GM19397 (cell line): ENCODE measurements around the gene LAMC1.
"Not testable (repeated sequence)": the region's sequence is repeated elsewhere in the genome, so short reads cannot be mapped to it uniquely, and the experiment has no call there.

ENCODE experiments used
- ATAC-seq: cut with Tn5 transposase; IDR thresholded peaks from one replicate; pipeline ENCODE4 v1.9.1; 2021; ENCODE audit warnings: mild to moderate bottlenecking, moderate library complexity; ENCODE audit not compliant: unreplicated experiment

LAMC1 gene

DNA sequence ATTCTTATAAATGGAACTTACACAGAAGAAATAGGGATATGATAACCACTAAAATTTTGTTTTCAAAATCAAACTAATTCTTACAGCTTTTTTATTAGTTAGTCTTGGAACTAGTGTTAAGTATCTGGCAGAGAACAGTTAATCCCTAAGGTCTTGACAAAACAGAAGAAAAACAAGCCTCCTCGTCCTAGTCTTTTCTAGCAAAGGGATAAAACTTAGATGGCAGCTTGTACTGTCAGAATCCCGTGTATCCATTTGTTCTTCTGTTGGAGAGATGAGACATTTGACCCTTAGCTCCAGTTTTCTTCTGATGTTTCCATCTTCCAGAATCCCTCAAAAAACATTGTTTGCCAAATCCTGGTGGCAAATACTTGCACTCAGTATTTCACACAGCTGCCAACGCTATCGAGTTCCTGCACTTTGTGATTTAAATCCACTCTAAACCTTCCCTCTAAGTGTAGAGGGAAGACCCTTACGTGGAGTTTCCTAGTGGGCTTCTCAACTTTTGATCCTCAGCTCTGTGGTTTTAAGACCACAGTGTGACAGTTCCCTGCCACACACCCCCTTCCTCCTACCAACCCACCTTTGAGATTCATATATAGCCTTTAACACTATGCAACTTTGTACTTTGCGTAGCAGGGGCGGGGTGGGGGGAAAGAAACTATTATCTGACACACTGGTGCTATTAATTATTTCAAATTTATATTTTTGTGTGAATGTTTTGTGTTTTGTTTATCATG lies 120.5 kb downstream of the LAMC1 start:
- ATAC-seq, result no peak

DNA sequence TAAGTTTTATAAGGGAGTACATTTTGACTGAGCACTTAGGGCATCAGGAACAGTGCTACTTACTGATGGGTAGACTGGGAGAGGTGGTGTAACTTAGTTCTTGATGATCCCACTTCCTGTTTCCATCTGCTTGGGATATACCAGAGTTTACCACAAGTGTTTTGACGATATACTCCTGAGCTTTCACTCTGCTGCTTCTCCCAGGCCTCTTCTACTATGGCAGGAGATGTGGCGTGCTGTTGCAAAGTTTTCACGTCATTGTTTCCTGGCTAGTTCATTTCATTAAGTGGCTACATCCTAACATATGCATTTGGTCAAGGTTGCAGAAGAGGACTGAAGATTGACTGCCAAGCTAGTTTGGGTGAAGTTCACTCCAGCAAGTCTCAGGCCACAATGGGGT lies 121.5 kb downstream of the LAMC1 start:
- ATAC-seq, result no peak

DNA sequence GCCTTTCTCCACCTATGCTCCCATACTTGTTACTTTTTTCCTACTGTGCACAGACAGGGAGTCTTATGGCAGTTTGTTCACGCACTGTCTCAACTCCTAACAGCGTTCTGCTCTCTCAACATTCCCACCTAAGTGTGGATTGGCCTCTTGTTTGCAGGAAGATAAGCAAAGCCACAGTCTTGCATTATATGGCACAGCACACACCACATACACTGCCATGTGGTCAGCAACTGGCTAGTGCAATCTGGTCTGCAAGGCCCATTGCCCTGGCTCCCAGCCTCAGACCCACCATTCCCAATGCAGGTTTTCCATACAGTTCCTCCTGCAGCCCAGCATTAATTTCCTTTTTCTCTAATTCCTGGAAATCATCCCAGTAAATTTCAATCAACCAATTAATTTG lies 124.5 kb downstream of the LAMC1 start:
- no peak for ATAC-seq

DNA sequence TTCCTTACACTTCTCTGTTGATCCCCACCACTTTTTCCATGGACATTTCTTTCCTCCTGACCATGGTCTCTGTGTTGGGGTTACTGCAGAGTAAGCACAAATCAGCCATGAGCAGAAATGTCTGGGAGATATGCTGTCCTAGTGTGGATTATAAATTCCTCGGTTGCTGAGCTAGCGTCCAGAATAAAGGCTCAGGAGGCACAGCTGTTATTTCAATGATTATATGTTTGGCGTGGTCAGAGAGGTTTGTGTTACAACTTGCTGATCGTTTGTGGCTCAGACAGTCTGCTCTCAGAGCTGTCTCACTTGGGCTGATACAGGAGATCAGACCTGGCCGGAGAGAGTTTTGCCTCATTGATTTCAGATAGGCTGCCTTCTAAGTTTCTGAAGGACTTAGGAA lies 125.4 kb downstream of the LAMC1 start:
- no peak for ATAC-seq

DNA sequence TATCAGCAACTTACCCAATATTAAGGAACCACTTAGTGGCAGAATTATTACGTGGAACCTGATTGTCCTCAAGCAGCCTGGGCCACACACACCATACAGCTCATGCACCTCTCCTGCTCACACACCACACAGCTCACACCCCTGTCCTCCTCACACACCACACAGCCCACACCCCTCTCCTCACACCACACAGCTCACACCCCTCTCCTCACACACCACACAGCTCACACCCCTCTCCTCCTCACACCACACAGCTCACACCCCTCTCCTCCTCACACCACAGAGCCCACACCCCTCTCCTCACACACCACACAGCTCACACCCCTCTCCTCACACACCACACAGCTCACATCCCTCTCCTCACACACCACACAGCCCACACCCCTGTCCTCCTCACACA lies 126.1 kb downstream of the LAMC1 start:
- ATAC-seq, result no peak

DNA sequence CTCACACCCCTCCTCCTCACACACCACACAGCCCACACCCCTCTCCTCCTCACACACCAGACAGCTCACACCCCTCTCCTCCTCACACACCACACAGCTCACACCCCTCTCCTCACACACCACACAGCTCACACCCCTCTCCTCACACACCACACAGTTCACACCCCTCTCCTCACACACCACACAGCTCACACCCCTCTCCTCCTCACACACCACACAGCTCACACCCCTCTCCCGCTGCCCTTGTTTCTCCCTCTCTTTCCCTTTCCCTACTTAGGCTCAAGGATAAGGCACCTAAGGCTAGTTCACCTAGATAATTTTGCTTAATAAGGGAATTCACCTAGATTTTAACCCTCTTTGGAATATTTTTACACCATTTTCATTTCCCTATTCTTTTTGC lies 126.8 kb downstream of the LAMC1 start:
- ATAC-seq, result not testable (repeated sequence)

DNA sequence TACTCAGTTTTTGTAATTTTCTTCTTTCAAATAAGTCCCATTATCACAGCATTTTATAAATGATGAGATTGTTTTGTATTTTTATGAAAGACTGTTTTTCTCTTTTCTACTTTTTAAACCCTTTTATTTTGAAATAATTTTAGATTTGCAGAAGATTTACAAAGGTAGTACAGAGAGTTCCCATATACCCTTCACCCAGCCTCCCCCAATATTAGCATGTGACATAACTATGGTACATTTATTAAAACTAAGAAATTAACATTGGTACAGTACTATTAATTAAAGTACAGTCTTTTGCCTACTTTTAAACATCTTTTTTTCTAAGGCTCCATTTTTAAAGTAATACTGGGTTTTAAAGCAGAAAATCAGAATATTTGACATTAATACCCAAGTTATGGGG lies 127.2 kb downstream of the LAMC1 start:
- no peak for ATAC-seq

DNA sequence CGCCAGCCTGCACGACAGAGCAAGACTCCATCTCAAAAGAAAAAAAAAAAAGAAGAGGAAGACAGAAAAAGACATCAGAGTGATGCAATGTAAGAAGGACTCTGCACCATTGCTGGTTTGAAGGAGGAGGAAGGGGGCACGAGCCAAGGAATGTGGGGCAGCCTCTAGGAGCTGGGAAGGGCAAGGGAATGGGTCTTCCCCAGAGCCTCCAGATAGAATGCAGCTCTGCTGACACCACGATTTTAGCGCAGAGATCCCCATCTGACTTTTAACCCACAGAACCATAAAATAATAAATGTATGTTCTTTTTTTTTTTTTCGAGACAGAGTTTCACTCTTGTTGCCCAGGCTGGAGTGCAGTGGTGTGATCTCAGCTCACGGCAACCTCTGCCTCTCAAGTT lies 129.0 kb downstream of the LAMC1 start:
- ATAC-seq, result no peak

DNA sequence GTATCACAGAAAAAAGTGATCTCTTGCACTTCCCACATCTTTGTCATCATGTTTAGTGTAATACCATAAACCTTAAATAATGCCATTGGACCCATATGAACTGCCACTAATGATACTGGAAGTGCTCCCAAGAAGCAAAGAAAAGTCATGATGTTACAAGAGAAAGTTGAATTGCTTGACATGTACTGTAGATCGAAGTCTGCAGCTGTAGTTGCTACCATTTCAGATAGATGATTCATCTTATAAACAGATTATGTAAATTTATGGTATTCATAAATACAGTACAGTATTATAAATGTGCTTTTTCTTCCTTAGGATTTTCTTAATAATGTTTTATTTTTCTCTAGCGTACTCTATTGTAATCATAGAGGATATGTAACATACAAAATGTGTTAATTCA lies 132.7 kb downstream of the LAMC1 start:
- ATAC-seq, result no peak

DNA sequence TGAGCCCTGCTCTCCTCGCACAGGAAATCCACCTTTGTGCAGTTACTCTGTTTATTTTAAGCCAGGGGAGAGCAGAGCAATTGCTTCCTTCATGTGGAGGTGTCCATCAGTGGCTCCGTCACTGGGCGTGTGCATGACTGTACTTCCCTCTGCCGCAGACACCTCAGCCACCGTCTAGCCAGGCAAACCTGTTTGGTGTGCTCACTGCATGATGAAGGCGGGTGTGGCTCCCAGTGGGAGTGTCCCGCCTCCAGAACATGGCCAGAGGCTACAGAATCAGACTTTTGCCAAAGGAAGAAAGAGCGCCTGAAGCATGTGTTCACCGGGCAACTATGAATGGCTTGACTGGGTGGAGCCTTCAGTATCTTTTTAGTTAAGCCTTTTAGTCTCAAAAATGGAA lies 136.7 kb downstream of the LAMC1 start:
- ATAC-seq, result no peak

DNA sequence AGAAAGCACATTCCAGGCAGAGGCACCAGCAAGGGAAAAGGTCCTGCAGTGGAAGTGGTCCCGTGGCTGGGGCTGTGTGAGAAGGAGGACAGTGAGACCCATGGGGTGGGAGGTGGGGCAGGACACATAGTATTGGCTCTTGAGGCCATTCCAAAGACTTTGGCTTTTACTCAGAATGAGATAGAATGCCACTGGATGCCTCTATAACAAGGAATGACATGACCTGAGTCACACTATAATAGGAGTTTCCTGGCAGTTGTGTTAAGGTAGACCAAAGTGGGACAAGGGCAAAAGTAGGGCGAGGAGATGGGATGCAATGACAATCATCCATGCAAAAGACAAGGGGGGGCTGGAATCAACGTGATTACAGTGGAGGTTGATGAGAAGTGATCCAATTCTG lies 138.2 kb downstream of the LAMC1 start:
- ATAC-seq, result no peak

DNA sequence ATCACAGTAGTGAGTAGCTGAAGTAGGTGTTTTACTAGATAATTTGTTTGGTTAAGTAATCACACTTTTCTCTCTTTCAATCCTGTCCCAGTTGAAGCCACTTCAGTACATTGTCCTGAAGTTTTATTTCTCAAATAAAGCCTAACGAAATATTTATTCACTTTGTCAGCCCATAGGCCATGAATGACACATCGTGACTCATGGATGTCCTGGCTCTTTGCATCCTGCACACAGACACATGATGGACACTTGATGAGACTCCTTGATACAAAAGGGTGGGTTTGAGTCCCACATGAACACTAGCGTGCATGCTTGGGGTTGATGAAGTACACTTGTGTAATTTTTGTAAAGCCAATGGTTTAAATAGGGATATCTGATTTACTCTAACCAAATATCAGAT lies 140.1 kb downstream of the LAMC1 start:
- no peak for ATAC-seq

DNA sequence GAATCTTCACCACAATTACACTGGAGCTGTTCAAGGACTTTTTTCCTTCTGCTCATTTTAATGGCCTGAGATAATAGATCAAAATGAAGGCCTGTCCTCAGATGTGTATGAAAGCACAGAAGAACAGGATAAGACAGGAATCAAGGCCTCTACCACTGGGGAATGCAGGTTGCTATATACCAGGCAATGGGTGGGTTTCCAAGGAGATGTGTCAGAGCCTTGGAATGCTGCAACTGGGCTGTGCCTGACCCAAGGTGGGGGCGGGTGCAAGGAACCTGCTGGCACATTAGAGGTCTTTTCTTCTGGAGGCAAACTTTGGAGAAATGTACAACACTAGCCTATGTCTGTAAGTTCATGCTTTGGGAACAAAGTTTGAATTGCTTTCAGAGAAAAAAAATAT lies 141.1 kb downstream of the LAMC1 start:
- no peak for ATAC-seq

DNA sequence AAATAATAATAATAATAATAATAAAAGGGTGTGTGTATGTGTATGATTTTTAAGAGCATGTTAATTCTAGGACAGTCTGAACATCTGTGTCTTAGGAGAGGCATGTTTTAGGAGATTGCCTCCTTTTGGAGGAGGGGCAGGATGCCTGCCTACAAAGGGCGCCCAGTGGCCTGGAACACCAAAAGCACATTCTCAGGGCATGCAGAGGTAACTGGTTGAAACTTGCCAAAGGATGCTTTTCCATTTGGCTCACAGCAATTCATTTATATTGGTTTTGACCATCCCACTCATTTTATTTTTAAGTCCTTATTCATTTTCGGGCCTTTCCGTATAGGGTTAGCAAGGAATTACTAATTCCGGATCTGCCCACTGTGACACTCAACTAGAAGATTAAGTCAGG lies 141.7 kb downstream of the LAMC1 start:
- ATAC-seq, result no peak

DNA sequence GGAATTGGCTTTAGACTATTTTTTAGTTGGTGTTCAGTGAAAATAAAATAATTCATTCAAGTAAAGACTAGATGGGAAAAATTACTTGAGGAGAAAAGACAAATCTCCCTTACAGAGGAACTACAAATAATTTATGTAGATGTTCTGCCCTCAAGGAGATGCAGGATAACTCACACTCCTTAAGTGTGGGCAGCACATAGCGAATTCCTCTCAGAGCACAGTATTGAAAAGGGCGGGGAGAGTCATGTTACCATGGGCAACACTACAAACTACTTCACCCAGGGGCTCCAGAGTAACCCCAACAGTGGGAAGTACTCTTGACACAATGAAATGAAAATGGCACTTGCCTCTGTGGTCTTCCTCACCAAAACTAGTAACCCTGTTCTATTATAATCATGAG lies 142.2 kb downstream of the LAMC1 start:
- ATAC-seq, result no peak

DNA sequence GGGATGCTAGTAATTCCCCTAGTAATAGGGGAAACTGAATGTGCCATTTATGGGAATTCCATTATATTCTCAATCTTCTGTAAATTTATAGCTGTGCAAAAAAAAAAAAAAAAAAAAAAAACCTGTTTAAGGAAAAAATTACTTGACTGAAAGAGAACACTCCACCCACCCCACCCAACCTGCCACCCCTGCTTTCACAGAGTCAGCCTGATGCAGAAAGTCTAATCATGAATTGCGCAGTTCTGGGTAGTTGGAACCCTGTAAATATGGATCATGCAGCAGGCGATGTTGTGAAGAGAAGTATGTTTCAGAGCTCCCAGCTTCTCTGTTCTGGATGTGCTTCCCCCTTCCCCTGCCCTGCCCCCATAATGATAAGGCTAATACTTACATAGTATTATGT lies 143.2 kb downstream of the LAMC1 start:
- ATAC-seq, result no peak

DNA sequence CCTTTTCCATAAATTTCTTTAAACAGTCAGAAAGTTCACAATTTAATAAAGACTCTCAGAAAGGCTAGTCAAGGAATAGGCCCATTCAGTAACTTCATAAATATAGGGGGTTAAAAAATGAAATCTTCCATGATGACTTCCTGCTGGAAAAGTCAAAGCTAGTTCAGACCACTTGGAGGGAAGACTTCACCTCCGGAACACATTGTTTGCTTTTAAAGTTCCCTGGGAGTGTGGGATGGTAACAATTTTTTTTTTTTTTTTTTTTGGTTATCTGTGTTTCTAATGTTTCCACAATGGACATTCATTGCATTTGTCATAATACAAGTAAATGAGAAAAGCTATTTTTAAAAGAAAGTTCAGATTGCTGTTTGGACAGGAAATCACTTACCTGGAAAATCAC lies 144.5 kb downstream of the LAMC1 start:
- no peak for ATAC-seq

DNA sequence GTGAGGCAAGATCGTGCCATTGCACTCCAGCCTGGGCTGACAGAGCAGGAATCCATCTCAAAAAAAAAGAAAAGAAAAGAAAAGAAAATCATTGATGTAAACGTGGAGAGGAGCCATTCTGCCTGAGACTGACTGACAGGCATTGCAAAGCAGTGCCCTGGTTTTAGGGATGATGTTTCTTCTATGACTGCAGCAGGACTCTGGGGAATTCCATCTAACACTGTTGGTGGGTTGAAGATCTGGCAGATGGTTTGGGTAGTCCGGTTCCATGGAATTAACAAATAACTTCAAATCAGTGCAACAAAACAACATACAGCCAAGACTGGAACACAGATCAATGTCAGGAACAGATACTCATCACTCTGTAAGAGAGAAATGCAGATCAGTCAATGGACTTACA lies 145.1 kb downstream of the LAMC1 start:
- ATAC-seq, result no peak

DNA sequence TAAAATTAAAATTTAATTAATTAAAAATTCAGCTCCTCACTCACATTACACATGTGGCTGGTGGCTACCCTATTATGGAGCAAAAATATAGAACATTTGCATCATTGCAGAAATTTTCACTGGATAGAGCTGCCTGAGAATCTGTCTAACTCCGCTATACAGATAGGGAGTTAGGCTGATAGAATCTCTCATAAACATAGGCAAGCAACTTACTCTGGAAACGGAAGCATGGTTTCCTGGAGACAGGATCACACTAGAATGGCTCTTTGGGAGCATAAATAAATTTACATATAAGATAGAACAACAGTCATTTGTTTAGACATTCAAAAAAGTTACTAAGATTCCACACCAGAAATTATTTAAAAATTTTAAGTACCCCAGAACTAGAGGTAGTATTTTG lies 150.6 kb downstream of the LAMC1 start:
- ATAC-seq, result no peak

DNA sequence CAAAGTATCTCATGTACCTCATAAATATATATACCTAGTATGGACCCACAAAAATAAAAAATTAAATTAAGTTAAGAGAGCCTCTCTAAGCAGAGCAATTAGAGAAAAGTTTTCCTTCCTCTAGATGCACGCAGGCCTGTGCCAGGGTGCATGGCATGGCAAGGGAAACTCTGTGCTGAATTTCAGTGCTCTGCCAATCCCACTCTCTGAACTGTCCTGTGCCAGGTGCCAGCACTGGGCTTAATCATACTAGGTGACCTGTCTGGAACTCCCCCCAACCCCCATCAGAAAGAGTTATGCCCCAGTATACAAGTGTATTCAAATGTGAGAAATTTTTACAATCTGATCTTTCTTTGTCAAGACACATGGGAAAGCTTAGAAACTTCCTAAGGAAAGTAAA lies 152.4 kb downstream of the LAMC1 start:
- ATAC-seq, result no peak

DNA sequence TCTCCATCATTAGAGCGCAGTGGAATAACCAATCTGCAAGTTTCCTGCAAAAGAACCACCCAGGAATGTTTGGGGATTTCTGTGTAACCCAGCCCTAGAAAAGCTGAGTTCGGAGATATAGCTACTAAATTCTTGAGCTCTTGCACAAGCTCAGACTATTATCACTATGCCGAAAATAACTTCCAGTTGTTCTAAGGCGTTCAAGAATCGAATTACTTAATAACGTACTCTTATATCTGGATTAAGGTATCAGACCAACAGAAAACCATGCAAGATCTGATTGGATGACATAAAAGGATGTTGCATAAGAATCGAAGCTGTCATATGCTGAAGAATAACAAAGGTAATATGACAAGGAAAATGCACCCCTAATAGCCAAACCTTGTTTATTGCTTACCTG lies 155.3 kb downstream of the LAMC1 start:
- ATAC-seq, result no peak

DNA sequence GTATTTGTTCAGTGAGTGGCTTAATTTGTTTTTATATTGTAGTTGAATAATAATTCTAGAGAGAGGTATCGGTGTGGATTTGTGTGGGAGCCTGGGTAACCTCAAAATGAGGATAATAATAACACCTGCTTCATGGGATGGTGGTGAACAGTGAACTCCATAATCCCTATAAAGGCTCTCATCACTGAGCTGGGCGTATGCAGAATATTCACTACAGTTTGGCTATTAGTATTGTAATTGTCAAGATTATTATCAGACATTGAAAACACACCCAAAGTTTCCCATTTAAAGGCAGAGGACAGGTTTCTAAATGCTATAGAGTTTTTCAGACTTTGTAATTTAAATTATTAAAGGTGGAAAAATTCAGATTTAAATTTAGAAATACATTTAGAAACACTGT lies 155.8 kb downstream of the LAMC1 start:
- ATAC-seq, result no peak

DNA sequence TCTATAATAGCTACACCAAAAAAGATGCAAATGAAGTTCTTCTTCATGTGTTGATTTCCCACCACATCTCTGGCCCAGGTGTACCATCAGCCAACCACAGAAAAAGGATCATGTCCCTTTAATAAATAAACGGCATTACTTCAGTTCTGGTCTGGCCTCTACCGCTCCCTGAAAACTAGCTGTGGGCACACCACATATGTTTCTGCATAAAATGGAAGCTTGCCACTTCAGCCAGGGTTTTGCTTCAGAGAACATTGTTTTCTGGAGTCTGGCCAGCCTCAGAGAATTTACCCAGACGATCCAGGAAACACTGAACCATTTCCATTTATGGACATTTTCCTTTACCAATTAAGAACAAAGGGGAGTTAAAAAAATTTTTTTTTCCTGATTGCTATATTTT lies 157.0 kb downstream of the LAMC1 start:
- ATAC-seq, result no peak
